GM11168 (cell line): ENCODE measurements around the gene DISP2.

ENCODE experiments used
- in situ Hi-C: fragments of 300-500 bp; cut with MboI; formaldehyde crosslinking; loops from one replicate; pipeline ENCODE4 v1.12.0; 2022; ENCODE audit warnings: low sequenced_read_pairs; ENCODE audit not compliant: unreplicated experiment

The DISP2 gene

DNA sequence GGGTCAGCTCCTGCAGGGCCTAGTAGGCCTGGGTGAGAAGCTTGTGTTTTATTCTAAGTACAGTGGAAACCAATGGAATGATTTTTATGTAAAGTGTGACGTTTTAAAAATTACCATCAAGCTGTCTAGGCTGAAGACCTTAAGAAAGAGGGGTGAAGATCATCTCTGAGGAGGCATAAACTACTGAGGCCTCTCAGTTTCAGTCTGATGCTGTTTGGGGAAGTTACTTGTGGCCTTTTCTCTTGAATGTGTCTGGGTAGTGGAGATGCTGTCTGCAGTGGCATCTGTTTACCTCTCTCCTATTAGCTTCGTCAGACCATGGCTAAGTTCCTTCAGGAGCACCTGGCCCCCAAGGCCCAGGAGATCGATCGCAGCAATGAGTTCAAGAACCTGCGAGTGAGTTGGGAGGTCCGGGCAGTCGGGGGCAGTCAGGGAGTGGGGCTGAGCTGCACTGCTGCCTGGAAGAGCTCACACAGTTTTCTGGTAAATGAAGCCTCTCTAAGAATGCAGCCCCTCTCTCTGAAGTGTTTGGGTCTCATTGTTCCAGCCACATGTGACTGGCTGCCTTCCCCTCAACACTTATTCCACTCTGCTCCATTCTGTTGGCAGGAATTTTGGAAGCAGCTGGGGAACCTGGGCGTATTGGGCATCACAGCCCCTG, 49.4 kb downstream of the DISP2 start:
- in situ Hi-C loops = no loop called here

DNA sequence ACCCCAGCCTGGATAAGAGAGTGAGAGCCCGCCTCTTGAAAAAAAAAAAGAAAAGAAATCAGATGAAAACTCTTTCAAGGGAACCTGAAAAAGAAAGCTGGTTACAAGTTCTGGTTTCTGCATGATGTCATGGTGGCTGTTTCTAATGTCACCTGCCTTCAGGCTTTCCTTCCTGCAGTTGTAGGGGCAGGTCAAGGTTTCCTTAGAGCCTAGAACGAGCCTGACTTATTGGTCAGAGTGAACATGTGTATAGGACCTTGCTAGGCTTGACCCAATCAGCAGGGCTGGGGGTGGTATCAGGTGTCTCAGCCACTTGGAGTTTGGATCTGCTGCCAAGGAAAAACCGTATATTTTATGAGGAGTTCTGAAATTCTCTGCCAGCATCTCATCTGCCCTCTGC, 51.3 kb downstream of the DISP2 start:
- in situ Hi-C loops = no loop called here

DNA sequence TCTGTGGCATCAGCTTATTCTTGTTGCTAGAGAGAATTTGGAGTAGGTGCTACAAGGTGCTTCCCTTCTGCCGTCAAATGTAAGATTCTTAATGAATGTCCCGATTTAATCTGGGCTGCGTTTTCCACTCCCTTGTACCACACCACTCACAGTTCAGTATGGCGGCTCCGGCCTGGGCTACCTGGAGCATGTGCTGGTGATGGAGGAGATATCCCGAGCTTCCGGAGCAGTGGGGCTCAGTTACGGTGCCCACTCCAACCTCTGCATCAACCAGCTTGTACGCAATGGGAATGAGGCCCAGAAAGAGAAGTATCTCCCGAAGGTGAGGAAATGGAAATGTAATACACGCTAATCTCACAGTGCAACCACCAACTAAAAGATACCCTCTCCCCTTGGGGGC, 52.5 kb downstream of the DISP2 start:
- in situ Hi-C loops = no loop called here

DNA sequence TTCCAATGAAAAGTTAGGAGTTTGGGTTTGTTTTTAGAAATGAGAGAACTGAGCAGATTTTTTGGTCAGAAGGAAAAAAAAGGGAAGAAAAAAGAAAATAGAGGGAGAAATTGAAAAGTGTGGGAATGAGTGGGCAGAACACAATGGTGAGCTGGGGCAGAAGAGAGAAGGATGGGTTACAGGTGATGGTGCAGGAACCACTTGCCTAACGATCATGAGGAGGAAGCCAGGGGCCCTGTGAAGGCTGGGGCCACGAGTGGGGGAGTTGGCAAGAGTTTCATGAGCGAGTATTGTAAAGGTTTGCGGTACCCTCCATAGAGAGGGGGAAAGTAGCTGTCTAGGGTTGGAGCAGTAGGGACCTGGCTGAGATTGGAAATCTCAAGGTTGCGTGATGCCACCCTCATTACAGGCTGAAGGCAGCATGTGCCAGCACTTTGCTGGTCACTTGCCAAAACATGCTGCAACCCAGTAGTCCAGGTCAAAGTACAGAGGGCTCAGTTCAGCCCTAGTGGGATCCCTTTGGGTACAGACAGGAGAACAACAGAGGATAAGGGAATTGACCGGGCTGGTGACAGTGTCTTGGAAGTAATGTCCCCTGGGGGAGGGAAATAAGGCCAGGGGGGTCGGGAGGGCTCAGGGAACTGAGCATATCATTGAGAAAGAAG, 54.2 kb downstream of the DISP2 start:
- in situ Hi-C loops = no loop called here

DNA sequence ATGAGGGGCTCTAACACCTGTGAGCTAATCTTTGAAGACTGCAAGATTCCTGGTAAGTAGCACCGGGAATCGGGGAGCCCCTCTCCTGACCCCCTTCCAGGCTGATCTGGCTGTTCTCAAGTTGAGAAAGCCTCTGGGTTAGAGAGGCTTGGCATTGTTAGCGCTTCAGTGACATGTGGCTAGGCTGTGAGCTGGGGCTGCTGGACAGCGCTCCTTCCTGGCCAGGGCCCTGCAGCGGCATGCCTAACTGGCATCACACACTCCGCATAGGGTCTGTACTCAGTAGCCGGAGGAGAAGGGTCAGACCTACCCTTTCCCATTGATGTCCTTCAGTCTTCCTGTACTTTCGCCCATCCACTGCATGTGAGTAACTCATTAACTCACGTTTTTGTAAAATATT, 55.0 kb downstream of the DISP2 start:
- in situ Hi-C loops = no loop called here

DNA sequence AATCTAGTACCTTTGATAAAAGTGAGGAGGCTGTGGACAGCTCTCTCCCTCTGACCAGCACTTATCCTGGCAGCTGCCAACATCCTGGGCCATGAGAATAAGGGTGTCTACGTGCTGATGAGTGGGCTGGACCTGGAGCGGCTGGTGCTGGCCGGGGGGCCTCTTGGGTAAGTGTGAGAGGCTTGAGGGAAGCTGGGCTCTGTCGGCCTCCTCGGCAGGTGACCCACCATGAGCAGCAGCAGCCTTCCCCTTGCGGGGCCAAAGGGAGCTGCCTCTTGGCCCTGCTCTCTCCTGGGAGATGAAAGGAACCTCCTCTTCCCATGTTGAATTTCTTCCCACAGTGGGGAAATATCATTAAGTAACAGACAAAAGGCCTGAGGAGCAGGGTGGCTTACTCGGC, 56.8 kb downstream of the DISP2 start:
- in situ Hi-C loops = no loop called here

DNA sequence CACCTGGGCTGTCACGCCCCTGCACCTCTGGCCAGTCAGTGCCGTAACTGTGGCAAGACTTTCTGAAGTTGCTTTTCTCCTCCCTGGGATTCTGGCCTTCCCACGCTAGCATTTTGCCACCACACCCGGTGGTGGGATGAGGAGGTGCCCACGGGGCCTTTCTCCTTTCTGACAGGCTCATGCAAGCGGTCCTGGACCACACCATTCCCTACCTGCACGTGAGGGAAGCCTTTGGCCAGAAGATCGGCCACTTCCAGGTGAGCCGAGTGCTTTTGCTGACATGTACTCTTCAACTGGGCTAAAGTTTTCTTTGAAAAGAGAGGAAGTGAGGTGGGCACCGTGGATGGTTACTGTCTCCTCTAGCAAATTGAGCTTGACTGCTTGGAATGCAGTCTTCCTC, 57.2 kb downstream of the DISP2 start:
- in situ Hi-C loops = no loop called here

DNA sequence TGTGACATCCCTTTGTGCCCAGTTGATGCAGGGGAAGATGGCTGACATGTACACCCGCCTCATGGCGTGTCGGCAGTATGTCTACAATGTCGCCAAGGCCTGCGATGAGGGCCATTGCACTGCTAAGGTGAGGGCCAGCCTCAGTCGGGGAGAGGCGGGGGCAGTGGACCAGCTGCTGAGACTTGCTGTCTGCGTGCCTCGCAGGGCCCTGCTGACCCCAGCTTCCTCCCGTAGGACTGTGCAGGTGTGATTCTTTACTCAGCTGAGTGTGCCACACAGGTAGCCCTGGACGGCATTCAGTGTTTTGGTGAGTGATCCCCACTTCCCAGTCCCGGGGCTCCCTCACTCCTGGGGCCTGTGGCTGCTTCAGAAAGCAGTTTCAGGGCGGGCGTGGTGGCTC, 58.0 kb downstream of the DISP2 start:
- in situ Hi-C loops = no loop called here

DNA sequence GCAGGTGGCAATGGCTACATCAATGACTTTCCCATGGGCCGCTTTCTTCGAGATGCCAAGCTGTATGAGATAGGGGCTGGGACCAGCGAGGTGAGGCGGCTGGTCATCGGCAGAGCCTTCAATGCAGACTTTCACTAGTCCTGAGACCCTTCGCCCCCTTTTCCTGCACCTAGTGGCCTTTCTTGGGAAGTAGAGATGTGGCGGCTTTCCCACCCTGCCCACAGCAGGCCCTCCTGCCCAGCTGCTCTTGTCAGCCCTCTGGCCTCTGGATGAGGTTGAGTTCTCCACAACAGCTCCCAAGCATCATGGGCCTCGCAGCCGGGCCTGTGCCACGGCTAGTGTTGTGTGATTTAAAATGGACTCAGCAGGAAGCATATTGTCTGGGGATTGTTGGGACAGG, 60.1 kb downstream of the DISP2 start:
- in situ Hi-C loops = no loop called here

DNA sequence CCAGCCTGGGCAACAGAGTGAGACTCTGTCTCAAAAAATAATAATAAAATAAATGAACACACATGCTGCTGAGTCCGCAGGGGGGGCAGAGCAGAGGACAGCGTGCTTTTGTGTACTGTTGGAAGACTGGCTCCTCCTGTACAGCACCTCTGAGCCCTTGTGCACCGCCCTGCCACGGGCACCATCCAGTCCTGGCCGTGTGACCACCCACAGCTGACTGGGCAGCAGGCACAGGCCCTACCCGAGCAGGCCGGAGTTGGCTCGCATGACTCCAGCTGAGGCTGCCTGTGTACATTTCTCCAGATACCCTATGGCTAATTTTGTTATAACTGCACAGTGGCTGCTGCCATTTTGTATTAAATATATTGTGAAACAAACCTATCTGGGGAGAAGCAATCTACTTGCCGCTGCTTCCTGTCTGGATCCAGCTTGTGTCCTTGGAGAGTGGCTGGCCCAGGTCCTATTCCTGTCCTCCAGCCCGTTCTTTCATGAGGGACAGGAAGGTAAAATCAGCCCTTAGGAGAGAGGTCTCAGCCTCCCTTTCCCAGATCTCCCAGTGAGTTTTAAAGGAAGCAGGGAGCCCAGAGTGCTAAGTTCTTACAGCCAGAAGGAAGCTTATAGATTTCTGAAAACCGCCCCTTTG, 62.2 kb downstream of the DISP2 start:
- in situ Hi-C loops = no loop called here

DNA sequence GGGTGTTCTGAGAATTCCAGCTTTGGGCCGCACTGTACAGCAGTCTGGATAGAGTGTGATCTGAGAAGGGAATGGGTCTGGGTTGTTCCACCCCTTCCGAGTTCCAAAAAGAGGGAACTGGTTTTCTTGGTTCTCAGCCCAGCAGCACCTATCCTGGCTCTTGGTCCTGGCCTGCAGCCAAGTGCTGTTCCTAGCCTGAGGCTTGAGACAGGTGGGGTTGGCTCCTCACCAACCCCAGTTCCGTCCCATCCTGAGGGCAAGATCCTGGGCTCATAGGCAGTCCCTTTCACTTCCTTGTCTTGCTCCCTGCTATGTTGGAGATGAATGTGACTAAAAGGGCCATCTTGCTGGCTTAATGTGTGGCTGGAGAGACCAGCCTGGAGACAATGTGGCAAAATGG, 62.8 kb downstream of the DISP2 start:
- in situ Hi-C loops = no loop called here

DNA sequence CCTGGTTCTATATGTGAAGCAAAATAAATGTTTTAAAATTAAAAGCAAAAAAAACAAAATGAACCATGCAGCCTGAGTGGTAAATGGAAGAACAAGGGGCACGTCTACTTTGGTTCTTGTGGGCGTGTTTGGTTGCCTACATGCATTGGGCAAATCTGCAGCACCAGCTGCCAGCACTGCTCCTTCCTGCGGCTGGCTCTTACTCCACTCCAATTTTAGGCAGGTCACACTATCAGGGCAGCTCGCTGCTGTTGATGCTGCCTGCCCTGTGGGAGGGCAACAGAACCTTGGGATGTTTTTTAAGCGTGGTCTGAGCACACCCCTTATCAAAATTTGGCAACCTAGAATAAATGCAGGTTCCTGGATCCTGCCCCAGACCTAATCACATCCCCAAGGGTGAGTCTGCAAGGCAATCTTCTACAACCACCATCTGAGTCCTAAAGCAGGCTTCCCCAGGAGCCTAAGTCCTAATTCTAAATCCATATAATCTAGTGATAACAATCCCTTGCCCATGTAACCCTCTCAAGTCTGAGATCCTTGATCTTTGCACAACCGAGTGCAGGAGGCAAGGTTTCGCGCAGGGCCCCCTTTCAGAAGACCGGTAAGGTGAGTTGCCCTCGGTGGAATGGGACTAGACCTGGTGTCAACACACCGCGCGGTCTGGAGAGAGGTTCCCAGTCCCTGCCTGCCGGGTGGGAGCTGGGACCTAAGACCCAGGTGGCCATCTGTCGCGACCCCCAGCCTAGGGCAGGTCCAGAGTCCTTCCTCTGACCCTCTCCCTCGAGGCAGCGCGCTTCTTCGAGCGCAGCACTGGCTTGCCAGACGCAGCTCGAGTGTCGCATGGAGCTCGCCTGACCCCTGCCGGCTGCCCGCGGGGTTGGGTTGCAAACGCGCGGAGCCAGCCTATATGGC, 63.5 kb downstream of the DISP2 start:
- in situ Hi-C loops = no loop called here

DNA sequence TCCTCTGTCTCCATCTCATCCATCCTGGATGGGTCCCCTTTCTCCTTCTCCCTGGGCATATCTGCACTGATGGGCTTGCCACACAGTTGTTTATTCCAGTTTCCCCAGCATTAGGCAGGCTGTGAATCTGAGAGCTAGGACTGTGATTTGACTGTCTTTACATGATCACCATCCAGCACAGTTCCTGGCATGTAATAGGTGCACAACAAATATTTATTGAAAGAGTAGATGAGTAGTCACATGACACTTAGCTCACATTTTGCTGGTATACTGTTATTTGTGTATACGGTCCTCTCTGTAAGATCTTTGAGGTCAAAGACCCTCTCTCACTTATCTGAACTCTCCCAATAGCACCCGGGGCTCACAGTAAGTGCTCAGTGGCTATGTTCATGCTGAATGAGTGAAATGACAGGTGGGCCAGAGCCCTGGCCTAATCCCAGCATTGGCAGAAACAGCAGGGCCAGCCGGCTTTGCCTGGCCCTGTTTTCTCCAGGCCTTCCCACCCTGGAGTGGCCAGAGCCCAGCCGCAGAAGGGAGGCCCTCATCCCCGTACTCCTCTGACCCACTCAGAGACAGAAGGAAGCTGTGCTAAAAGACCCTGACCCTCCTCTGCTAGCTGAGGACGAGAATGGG, 66.6 kb downstream of the DISP2 start:
- in situ Hi-C loops = loop anchor here (5.0 kb wide), 1 partner anchor 67 kb away; the partner anchor contains the start of gene DISP2

DNA sequence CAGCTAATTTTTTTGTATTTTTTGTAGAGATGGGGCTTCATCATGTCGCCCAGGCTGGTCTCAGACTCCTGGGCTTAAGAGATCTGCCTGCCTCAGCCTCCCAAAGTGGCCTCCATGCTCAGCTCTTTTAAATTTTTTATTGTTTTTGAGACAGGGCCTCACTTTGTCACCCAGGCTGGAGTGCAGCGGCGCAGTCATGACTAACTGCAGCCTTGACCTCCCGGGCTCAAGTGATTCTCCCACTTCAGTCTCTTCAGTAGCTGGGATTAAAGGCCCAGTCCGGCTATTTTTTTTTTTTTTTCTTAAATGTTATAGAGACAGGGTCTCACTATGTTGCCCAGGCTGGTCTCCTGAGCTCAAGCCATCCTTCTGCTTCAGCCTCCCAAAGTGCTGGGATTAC, 67.7 kb downstream of the DISP2 start:
- in situ Hi-C loops = loop anchor here (5.0 kb wide), 1 partner anchor 68 kb away; the partner anchor contains the start of gene DISP2

DNA sequence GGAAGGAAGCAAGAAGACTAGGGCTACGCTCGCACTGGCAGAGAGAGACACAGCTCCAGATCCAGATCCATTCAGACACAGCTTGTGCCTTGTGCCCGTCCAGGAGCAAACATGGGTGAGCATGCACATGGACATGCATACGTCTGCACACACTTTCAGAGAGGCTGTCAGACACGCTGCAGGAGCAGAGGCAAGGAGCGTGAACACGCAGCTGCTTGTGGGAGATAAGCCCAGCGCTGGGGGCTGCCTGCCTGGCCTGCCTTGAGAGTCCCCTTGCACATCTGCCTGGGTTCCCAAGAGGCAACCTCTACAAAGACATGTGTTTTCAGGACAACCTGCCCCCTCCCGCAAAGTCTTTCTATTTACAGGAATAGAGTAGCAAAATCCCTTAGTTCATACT, 69.2 kb downstream of the DISP2 start:
- in situ Hi-C loops = loop anchor here (5.0 kb wide), 1 partner anchor 70 kb away; the partner anchor contains the start of gene DISP2

DNA sequence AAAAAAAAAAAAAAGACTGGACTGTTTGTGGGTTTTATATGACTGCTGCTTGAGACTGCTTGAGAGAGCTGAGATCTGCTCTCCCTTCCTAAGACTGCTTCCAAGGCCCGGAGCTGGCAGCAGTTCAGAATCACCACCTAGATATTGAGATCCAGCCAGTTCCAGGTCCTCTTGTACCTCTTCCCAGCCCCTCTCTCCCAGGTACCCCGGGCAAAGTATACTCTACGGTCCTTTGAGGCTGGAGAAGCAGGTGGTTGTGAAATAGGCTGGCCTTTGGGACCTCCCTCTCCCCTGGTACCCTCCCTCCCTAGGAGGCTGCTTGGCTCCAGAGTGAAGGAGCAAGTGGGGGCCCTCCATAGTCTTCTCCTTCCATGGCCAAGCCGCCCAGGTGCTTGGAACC, 70.2 kb downstream of the DISP2 start:
- in situ Hi-C loops = loop anchor here (5.0 kb wide), 1 partner anchor 71 kb away; the partner anchor contains the start of gene DISP2
